HepG2 (cell line): ENCODE data around the gene CDCP2. TPM values are rescaled to one million over a fixed set of nuclear protein-coding genes. Genes with fewer than 3 reads are reported as not detected.

ENCODE experiments used
- ATAC-seq: fragments of 200-7000 bp; cut with Tn5 transposase; 3 replicates; pipeline ENCODE4 v1.9.1; 2020; ENCODE audit warnings: mild to moderate bottlenecking, moderate library complexity
- BruUV-seq: library from RNA; stranded (reverse); fragments of 400-500 nt; replicated peaks from 2 replicates; lab custom pipeline; 2021; lab: Mats Ljungman, UMichigan
- CTCF ChIA-PET: fragments of 300-600 bp; formaldehyde crosslinking; extraction: SDS; loops from one replicate; lab custom pipeline; 2021; ENCODE audit warnings: low total read pairs, inconsistent platforms, low intra/inter-chr PET ratio; lab: Yijun Ruan, JAX
- POLR2A ChIA-PET: fragments of 350-600 bp; sonication (Branson Sonifier 250); formaldehyde crosslinking; loops from one replicate; lab custom pipeline; 2020; ENCODE audit warnings: antibody characterized with exemption, inconsistent platforms; lab: Yijun Ruan, JAX
- DNase-seq: peaks from one replicate; pipeline ENCODE4 v3.0.0-alpha.2; 2015; ENCODE audit warnings: low spot score
- FAIRE-seq: peaks from 3 replicates; lab custom pipeline; 2011; peaks lifted over from hg19 to GRCh38; lab: Jason Lieb, UNC
- H2AFZ ChIP-seq: one replicate; pipeline ENCODE4 v1.6.1; 2011; ENCODE audit warnings: low read length, inconsistent platforms
- H3K27ac ChIP-seq: fragments of 300-600 bp; 3 replicates; pipeline ENCODE4 v1.8.0; 2011; ENCODE audit warnings: mixed run types, mild to moderate bottlenecking, mixed read lengths, low read length, inconsistent platforms; ENCODE audit not compliant: insufficient read depth; ENCODE audit errors: extremely low read length
- H3K27me3 ChIP-seq, 2 experiments: fragments of 200-600 bp in 1 of 2; 2 replicates in 1 of 2; 3 replicates in 1 of 2; pipeline versions ENCODE4 v1.6.0 to v1.8.0; 2011; ENCODE audit warnings: low read length in 2 of 2, mild to moderate bottlenecking in 2 of 2, moderate library complexity in 2 of 2, inconsistent platforms in 1 of 2; ENCODE audit not compliant: insufficient read depth in 2 of 2, control insufficient read depth in 1 of 2
- H3K36me3 ChIP-seq, 2 experiments: fragments of 200-600 bp in 1 of 2; replicated peaks in 1 of 2; 2 replicates in 1 of 2; 3 replicates in 1 of 2; pipeline versions ENCODE4 v1.5.1 to v1.8.0; 2011; ENCODE audit warnings: low read length in 2 of 2, inconsistent platforms in 1 of 2; ENCODE audit not compliant: insufficient read depth in 2 of 2, control insufficient read depth in 1 of 2
- H3K4me1 ChIP-seq: 2 replicates; pipeline ENCODE4 v1.5.1; 2012; ENCODE audit warnings: low read length, inconsistent platforms; ENCODE audit not compliant: insufficient read depth
- H3K4me2 ChIP-seq: 2 replicates; pipeline ENCODE4 v1.6.0; 2011; ENCODE audit warnings: low read depth, low read length, inconsistent platforms
- H3K4me3 ChIP-seq, 3 experiments: fragments of 200-600 bp in 1 of 3; sonication (generic), shearing (Covaris generic) in 1 of 3; replicated peaks in 1 of 3; 2 replicates each; pipeline ENCODE4 v1.5.1; 2011 to 2016; ENCODE audit warnings: low read length in 3 of 3, inconsistent platforms in 2 of 3, low read depth in 2 of 3, mild to moderate bottlenecking in 2 of 3, control low read depth in 1 of 3, mixed read lengths in 1 of 3; ENCODE audit not compliant: insufficient read depth in 1 of 3
- H3K79me2 ChIP-seq: one replicate; pipeline ENCODE4 v1.6.1; 2011; ENCODE audit warnings: low read length, inconsistent platforms; ENCODE audit not compliant: insufficient read depth
- H3K9ac ChIP-seq: 2 replicates; pipeline ENCODE4 v1.6.0; 2011; ENCODE audit warnings: mild to moderate bottlenecking, low read depth, low read length, inconsistent platforms; ENCODE audit not compliant: insufficient read depth
- H3K9me3 ChIP-seq: 2 replicates; pipeline ENCODE4 v1.5.1; 2012; ENCODE audit warnings: mild to moderate bottlenecking, low read length
- H4K20me1 ChIP-seq: 2 replicates; pipeline ENCODE4 v1.6.0; 2011; ENCODE audit warnings: inconsistent platforms, mild to moderate bottlenecking, low read length, moderate library complexity; ENCODE audit not compliant: insufficient read depth
- ARID4A ChIP-seq: sonication (generic); formaldehyde crosslinking; IDR thresholded peaks from 2 replicates; pipeline ENCODE4 v1.5.0; 2020; ENCODE audit warnings: mild to moderate bottlenecking, missing genetic modification reagents, borderline replicate concordance
- CCAR2 ChIP-seq: fragments of 200-400 bp; formaldehyde crosslinking; optimal IDR thresholded peaks from 2 replicates; pipeline ENCODE3; 2018; ENCODE audit warnings: low read depth, mild to moderate bottlenecking, low read length, moderate library complexity
- ELF3 ChIP-seq: IDR thresholded peaks from 2 replicates; pipeline ENCODE4 v1.6.1; 2016; ENCODE audit warnings: missing genetic modification reagents, missing compliant biosample characterization
- HNF4A ChIP-seq: sonication (generic); formaldehyde crosslinking; IDR thresholded peaks from 2 replicates; pipeline ENCODE4 v1.4.0; 2020; ENCODE audit warnings: missing genetic modification reagents
- ZBTB40 ChIP-seq, 2 experiments: fragments of 450-650 bp in 1 of 2; sonication (generic) in 1 of 2; formaldehyde crosslinking in 1 of 2; IDR thresholded peaks; 2 replicates each; pipeline versions ENCODE4 v1.6.1 to v1.8.0; 2016 to 2022; ENCODE audit warnings: antibody characterized with exemption in 1 of 2, mild to moderate bottlenecking in 1 of 2, missing genetic modification reagents in 1 of 2
- ZNF224 ChIP-seq: sonication (generic); formaldehyde crosslinking; IDR thresholded peaks from 2 replicates; pipeline ENCODE4 v1.5.0; 2020; ENCODE audit warnings: mild to moderate bottlenecking, missing genetic modification reagents
- ZNF296 ChIP-seq: sonication (generic); formaldehyde crosslinking; conservative IDR thresholded peaks from 2 replicates; pipeline ENCODE4 v1.5.0; 2020; ENCODE audit warnings: mild to moderate bottlenecking, missing genetic modification reagents
- ZNF362 ChIP-seq: sonication (generic); formaldehyde crosslinking; IDR thresholded peaks from 2 replicates; pipeline ENCODE4 v1.4.0; 2020; ENCODE audit warnings: missing genetic modification reagents, mild to moderate bottlenecking, borderline replicate concordance
- ZNF878 ChIP-seq: sonication (generic); formaldehyde crosslinking; IDR thresholded peaks from 2 replicates; pipeline ENCODE4 v1.8.1; 2023; ENCODE audit warnings: mild to moderate bottlenecking, missing genetic modification reagents, moderate library complexity
- ZSCAN30 ChIP-seq: sonication (generic); formaldehyde crosslinking; IDR thresholded peaks from 2 replicates; pipeline ENCODE4 v1.5.0; 2020; ENCODE audit warnings: mild to moderate bottlenecking, missing genetic modification reagents
- WGBS: methylation state at CpG from one replicate; pipeline ENCODE4 v1.1.6; 2017; ENCODE audit warnings: low lambda C conversion rate; 5-methylcytosine and 5-hydroxymethylcytosine counted together
- in situ Hi-C: cut with HindIII; loops from 2 replicates; pipeline ENCODE4 v1.10.0; 2017; ENCODE audit warnings: low pct_unique_long_range_greater_than_20kb; ENCODE audit not compliant: extremely low pct_ligation_motif_present
- intact Hi-C: fragments of 100-400 bp; cut with micrococcal nuclease; formaldehyde crosslinking; loops from one replicate; pipeline ENCODE4 v1.10.0; 2022; ENCODE audit not compliant: unreplicated experiment
- polyA plus RNA-seq, 8 experiments: library from polyadenylated mRNA; depleted of rRNA in 3 of 8; stranded (reverse) in 7 of 8; unstranded in 1 of 8; fragments of >200 nt; fragmentation: Illumina TruSeq in 4 of 8; extraction: Trizol in 4 of 8; gene quantifications; 2 replicates each; pipeline versions ENCODE4 v1.2.1 to v1.2.3, GENCODE V29; 2011 to 2016; ENCODE audit warnings: low read depth in 4 of 8, missing spikeins in 1 of 8, mixed read lengths in 1 of 8; ENCODE audit not compliant: insufficient read depth in 1 of 8
- total RNA-seq, 5 experiments: library from RNA; depleted of rRNA; stranded (reverse); fragments of >200 nt; fragmentation: Illumina TruSeq; extraction: Trizol; gene quantifications; 2 replicates each; pipeline ENCODE4 v1.2.3, GENCODE V29; 2016; ENCODE audit warnings: low read depth in 1 of 5

CDCP2 gene
- total and polyA plus RNA-seq, 2 of the 13 experiments (the other 11 are each of a cell fraction or from before 2014, with no cell fraction given), result not detected

DNA sequence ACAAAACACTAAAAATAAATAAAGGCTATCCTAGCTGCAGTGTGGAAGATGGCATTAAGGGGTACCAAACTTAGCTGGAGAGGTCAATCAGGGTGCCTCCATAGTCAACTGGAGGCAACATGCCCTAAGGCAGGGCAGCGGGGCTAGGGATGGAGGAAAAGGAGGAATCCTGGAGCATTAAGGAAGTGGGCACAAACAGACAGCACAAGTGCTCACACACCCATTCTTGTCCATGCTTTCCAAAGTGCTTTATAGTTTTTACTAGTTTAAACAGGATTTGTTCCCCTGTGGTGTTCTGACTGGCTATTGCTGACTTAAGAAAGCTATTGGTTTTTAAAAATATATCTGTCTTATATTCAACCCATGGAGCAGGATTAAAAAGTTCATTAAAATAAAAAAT, 66.0 kb downstream of the CDCP2 start:
- CTCF ChIA-PET, result no interaction called here
- no peak for DNase-seq
- in situ Hi-C loops, result no loop called here
- TF ChIP-seq HNF4A, result no peak
- TF ChIP-seq ZNF878, result no peak
- no peak for TF ChIP-seq ZNF362 (CRISPR knock-in tag)
- no peak for TF ChIP-seq ZBTB40 (IDR thresholded peaks at IDR 0.05)
- no peak for TF ChIP-seq ZBTB40 (CRISPR knock-in tag; IDR thresholded peaks at IDR 0.05)
- TF ChIP-seq ARID4A (CRISPR knock-in tag), result no peak
- no peak for TF ChIP-seq ZNF296 (CRISPR knock-in tag)
- TF ChIP-seq ZNF224 (CRISPR knock-in tag), result no peak
- no peak for TF ChIP-seq CCAR2
- TF ChIP-seq ELF3 (CRISPR knock-in tag), result no peak
- TF ChIP-seq ZSCAN30 (CRISPR knock-in tag), result no peak
- no peak overlapping the region for H3K4me3 ChIP-seq
- intact Hi-C loops, result no loop called here
- H3K79me2 ChIP-seq, result no peaks in the 10 kb centered on the region
- no peak for FAIRE-seq
- no peak for ATAC-seq
- H2AFZ ChIP-seq, result no peak overlapping the region
- H3K27ac ChIP-seq, result no peak overlapping the region
- no peaks in the 10 kb centered on the region; a peak in 1 of 5 replicates for H3K36me3 ChIP-seq
- H3K4me2 ChIP-seq, result no peak overlapping the region
- H3K27me3 ChIP-seq, result no peaks in the 10 kb centered on the region
- POLR2A ChIA-PET, result no interaction called here
- H3K4me1 ChIP-seq, result peaks cover 3% of the 10 kb centered on the region
- no peak overlapping the region for H3K9ac ChIP-seq
- no peaks in the 10 kb centered on the region for H3K9me3 ChIP-seq
- H4K20me1 ChIP-seq, result no peaks in the 10 kb centered on the region
- no TSS peak for BruUV-seq
- WGBS, result 96% methylated on average over 1 of the region's 1 CpG
